Activated naive CD8-positive, alpha-beta T cell treated with anti-CD3 and anti-CD28 coated beads, Interleukin-2, amount 10 ng/mL, durations not matched to agents 7 days and 5 days (primary cell): ENCODE measurements around the gene CELF2. TPM values are rescaled to one million over a fixed set of nuclear protein-coding genes. Genes with fewer than 3 reads are reported as not detected.
"Not testable (repeated sequence)": the region's sequence is repeated elsewhere in the genome, so short reads cannot be mapped to it uniquely, and the experiment has no call there.

Source experiments
- ATAC-seq: fragments of 150-1000 bp; cut with Tn5 transposase; one replicate; pipeline ENCODE4 v1.10.0; 2021; ENCODE audit warnings: low read depth, moderate library complexity
- POLR2A ChIA-PET: fragments of 350-600 bp; sonication (Branson Sonifier 250); formaldehyde crosslinking; loops from one replicate; lab custom pipeline; 2021; ENCODE audit warnings: antibody characterized with exemption; lab: Charles Lee
- DNase-seq: peaks from one replicate; pipeline ENCODE4 v3.0.0; 2021
- H3K27ac Mint-ChIP-seq: one replicate; pipeline ENCODE4 v1.8.0; 2022; ENCODE audit warnings: mild to moderate bottlenecking, mixed read lengths
- H3K27me3 Mint-ChIP-seq: one replicate; pipeline ENCODE4 v1.8.0; 2022; ENCODE audit warnings: mild to moderate bottlenecking, moderate library complexity, mixed read lengths
- H3K36me3 Mint-ChIP-seq: one replicate; pipeline ENCODE4 v1.8.0; 2021; ENCODE audit warnings: mild to moderate bottlenecking, mixed read lengths
- H3K4me1 Mint-ChIP-seq: one replicate; pipeline ENCODE4 v1.8.0; 2021; ENCODE audit warnings: mixed read lengths
- H3K4me3 Mint-ChIP-seq: one replicate; pipeline ENCODE4 v1.8.0; 2022; ENCODE audit warnings: mild to moderate bottlenecking, moderate library complexity, mixed read lengths
- H3K9me3 Mint-ChIP-seq: one replicate; pipeline ENCODE4 v1.8.0; 2021; ENCODE audit warnings: mixed read lengths
- total RNA-seq, 2 experiments: library from RNA; stranded (reverse); gene quantifications; one replicate each; pipeline ENCODE4 v1.2.3, GENCODE V29; 2021

The CELF2 gene
- total RNA-seq, 2 experiments from 2014 or later = 168 TPM

GRCh38 chr10:11335881-11336430, 318.3 kb downstream of the CELF2 start:
- Mint-ChIP-seq H3K9me3 (no peaks in the 10 kb centered on the region), H3K27me3 (no peaks in the 10 kb centered on the region), H3K4me1 (peaks cover 18% of the 10 kb centered on the region), H3K27ac (no peak overlapping the region), H3K4me3 (no peak overlapping the region), H3K36me3 (peaks cover 25% of the 10 kb centered on the region)
- ATAC-seq (no peak), DNase-seq (no peak)
- POLR2A ChIA-PET = no interaction called here

GRCh38 chr10:11336722-11337162, 319.1 kb downstream of the CELF2 start:
- ATAC-seq = no peak
- peaks cover 17% of the 10 kb centered on the region for H3K4me1 Mint-ChIP-seq
- no peak for DNase-seq
- no peak overlapping the region for H3K4me3 Mint-ChIP-seq
- no peaks in the 10 kb centered on the region for H3K27me3 Mint-ChIP-seq
- peak overlapping the region; percentile 38 for H3K27ac Mint-ChIP-seq
- H3K36me3 Mint-ChIP-seq = peaks cover 23% of the 10 kb centered on the region
- POLR2A ChIA-PET = no interaction called here
- no peaks in the 10 kb centered on the region for H3K9me3 Mint-ChIP-seq

GRCh38 chr10:11337516-11337915, 319.8 kb downstream of the CELF2 start:
- POLR2A ChIA-PET = interaction anchor here (0.9 kb wide), 1 partner anchor 161 kb away, joined by 3 read pairs; no protein-coding TSS in a partner anchor
- Mint-ChIP-seq H3K4me3 (no peak overlapping the region), H3K27me3 (no peaks in the 10 kb centered on the region), H3K9me3 (no peaks in the 10 kb centered on the region), H3K36me3 (peaks cover 19% of the 10 kb centered on the region), H3K27ac (peak overlapping the region; percentile 38), H3K4me1 (peaks cover 15% of the 10 kb centered on the region)
- no peak for DNase-seq
- ATAC-seq = peak; percentile 35

- peak; percentile 19 for ATAC-seq
- peaks cover 10% of the 10 kb centered on the region for H3K4me1 Mint-ChIP-seq
- no peaks in the 10 kb centered on the region for H3K9me3 Mint-ChIP-seq
- no peak for DNase-seq
- no peak overlapping the region for H3K4me3 Mint-ChIP-seq
- no peak overlapping the region for H3K27ac Mint-ChIP-seq
- H3K36me3 Mint-ChIP-seq = peaks cover 14% of the 10 kb centered on the region
- no peaks in the 10 kb centered on the region for H3K27me3 Mint-ChIP-seq
- POLR2A ChIA-PET = interaction anchor here (0.9 kb wide), 1 partner anchor 161 kb away, joined by 3 read pairs; no protein-coding TSS in a partner anchor
Observed at GRCh38 chr10:11338160-11338844, 320.6 kb downstream of the CELF2 start.

- H3K4me3 Mint-ChIP-seq = no peak overlapping the region
Observed at GRCh38 chr10:11339013-11339412, 321.3 kb downstream of the CELF2 start.

GRCh38 chr10:11339660-11340059, 322.0 kb downstream of the CELF2 start:
- H3K4me1 Mint-ChIP-seq = peaks cover 9% of the 10 kb centered on the region
- DNase-seq = no peak
- no peak overlapping the region for H3K27ac Mint-ChIP-seq
- H3K9me3 Mint-ChIP-seq = no peaks in the 10 kb centered on the region
- peaks cover 8% of the 10 kb centered on the region for H3K36me3 Mint-ChIP-seq
- ATAC-seq = no peak
- POLR2A ChIA-PET = interaction anchor here (0.7 kb wide), 1 partner anchor 18 kb away, joined by 3 read pairs; no protein-coding TSS in a partner anchor
- H3K4me3 Mint-ChIP-seq = no peak overlapping the region
- H3K27me3 Mint-ChIP-seq = no peaks in the 10 kb centered on the region

More at GRCh38 chr10:11339013-11339412, 321.3 kb downstream of the CELF2 start:
- POLR2A ChIA-PET = no interaction called here
- peaks cover 12% of the 10 kb centered on the region for H3K36me3 Mint-ChIP-seq
- no peak for DNase-seq
- no peaks in the 10 kb centered on the region for H3K9me3 Mint-ChIP-seq
- H3K4me1 Mint-ChIP-seq = peaks cover 11% of the 10 kb centered on the region
- H3K27ac Mint-ChIP-seq = no peak overlapping the region
- H3K27me3 Mint-ChIP-seq = no peaks in the 10 kb centered on the region
- ATAC-seq = no peak

- Mint-ChIP-seq H3K36me3 (no peaks in the 10 kb centered on the region), H3K9me3 (no peaks in the 10 kb centered on the region), H3K4me3 (no peak overlapping the region), H3K4me1 (peaks cover 8% of the 10 kb centered on the region), H3K27me3 (no peaks in the 10 kb centered on the region), H3K27ac (no peak overlapping the region)
- no peak for ATAC-seq
- DNase-seq = no peak
- POLR2A ChIA-PET = no interaction called here
Observed at GRCh38 chr10:11341283-11341960, 323.8 kb downstream of the CELF2 start.

GRCh38 chr10:11344081-11344480, 326.4 kb downstream of the CELF2 start:
- Mint-ChIP-seq H3K9me3 (peaks cover 2% of the 10 kb centered on the region), H3K27me3 (peaks cover 6% of the 10 kb centered on the region), H3K27ac (no peak overlapping the region), H3K4me3 (no peak overlapping the region), H3K4me1 (peaks cover 8% of the 10 kb centered on the region), H3K36me3 (no peaks in the 10 kb centered on the region)
- no peak for DNase-seq
- ATAC-seq = no peak
- POLR2A ChIA-PET = no interaction called here

GRCh38 chr10:11344550-11344949, 326.9 kb downstream of the CELF2 start:
- Mint-ChIP-seq H3K27ac (peak overlapping the region; percentile 49), H3K36me3 (no peaks in the 10 kb centered on the region), H3K4me3 (peak overlapping the region; percentile 57), H3K27me3 (peaks cover 6% of the 10 kb centered on the region), H3K4me1 (peaks cover 8% of the 10 kb centered on the region), H3K9me3 (peaks cover 2% of the 10 kb centered on the region)
- peak; percentile 78 for ATAC-seq
- peak; percentile 51 for DNase-seq
- POLR2A ChIA-PET = no interaction called here

GRCh38 chr10:11345224-11346054, 327.8 kb downstream of the CELF2 start:
- POLR2A ChIA-PET = no interaction called here
- H3K4me3 Mint-ChIP-seq = peak overlapping the region; percentile 57
- peaks cover 10% of the 10 kb centered on the region for H3K27me3 Mint-ChIP-seq
- H3K4me1 Mint-ChIP-seq = peaks cover 8% of the 10 kb centered on the region
- no peaks in the 10 kb centered on the region for H3K36me3 Mint-ChIP-seq
- H3K27ac Mint-ChIP-seq = no peak overlapping the region
- H3K9me3 Mint-ChIP-seq = peaks cover 2% of the 10 kb centered on the region
- ATAC-seq (peak; percentile 26), DNase-seq (no peak)

- POLR2A ChIA-PET, H3K4me1 Mint-ChIP-seq: not testable (repeated sequence)
- H3K27me3 Mint-ChIP-seq = peaks cover 11% of the 10 kb centered on the region
Observed at GRCh38 chr10:11347580-11347979, 329.9 kb downstream of the CELF2 start.

GRCh38 chr10:11351801-11352200, 334.1 kb downstream of the CELF2 start:
- no peak for ATAC-seq
- Mint-ChIP-seq H3K27ac (no peak overlapping the region), H3K9me3 (peaks cover 2% of the 10 kb centered on the region), H3K4me3 (no peak overlapping the region), H3K27me3 (peaks cover 11% of the 10 kb centered on the region), H3K4me1 (no peaks in the 10 kb centered on the region), H3K36me3 (no peaks in the 10 kb centered on the region)
- no peak for DNase-seq
- POLR2A ChIA-PET = no interaction called here

More at GRCh38 chr10:11347580-11347979, 329.9 kb downstream of the CELF2 start:
- not testable (repeated sequence) for H3K27ac Mint-ChIP-seq, H3K9me3 Mint-ChIP-seq, DNase-seq, ATAC-seq, H3K4me3 Mint-ChIP-seq, H3K36me3 Mint-ChIP-seq
